K562 (cell line): Measurements from ENCODE around the gene CPSF4L. TPM values are rescaled to one million over a fixed set of nuclear protein-coding genes. Genes with fewer than 3 reads are reported as not detected.

Experiments used
- ATAC-seq: fragments of 200-7000 bp; cut with Tn5 transposase; 3 replicates; pipeline ENCODE4 v1.9.1; 2020; ENCODE audit warnings: moderate library complexity
- BruUV-seq: library from RNA; stranded (reverse); fragments of 400-500 nt; replicated peaks from 2 replicates; lab custom pipeline; 2021; lab: Mats Ljungman, UMichigan
- CTCF ChIA-PET: fragments of 300-600 bp; formaldehyde crosslinking; extraction: SDS; loops from one replicate; lab custom pipeline; 2021; ENCODE audit warnings: low intra/inter-chr PET ratio; lab: Yijun Ruan, JAX
- POLR2A ChIA-PET: fragments of 300-600, 350-650 bp; sonication (Branson Sonifier 250); formaldehyde crosslinking; extraction: SDS; loops from one replicate; lab custom pipeline; 2021; ENCODE audit warnings: antibody characterized with exemption, inconsistent platforms; lab: Yijun Ruan, JAX
- DNase-seq, 4 experiments: peaks; one replicate each; pipeline versions ENCODE4 v3.0.0 to v3.0.0-alpha.2; 2011 to 2018; ENCODE audit warnings: low spot score in 3 of 4, mixed read lengths in 3 of 4; ENCODE audit errors: extremely low read depth in 1 of 4
- FAIRE-seq: peaks from 2 replicates; lab custom pipeline; 2011; peaks lifted over from hg19 to GRCh38; lab: Jason Lieb, UNC
- H2AFZ ChIP-seq: 2 replicates; pipeline ENCODE4 v1.6.0; 2011; ENCODE audit warnings: low read depth, low read length, control low read depth, inconsistent platforms
- H3K27ac ChIP-seq: fragments of 200-600 bp; 3 replicates; pipeline ENCODE4 v1.8.0; 2011; ENCODE audit warnings: low read depth, mild to moderate bottlenecking, control low read depth, inconsistent platforms, low read length, moderate library complexity, mixed read lengths; ENCODE audit errors: extremely low read depth
- H3K27me3 ChIP-seq, 2 experiments: fragments of 300-600 bp in 1 of 2; 2 replicates in 1 of 2; 3 replicates in 1 of 2; pipeline versions ENCODE4 v1.6.0 to v1.8.0; 2011; ENCODE audit warnings: inconsistent platforms in 2 of 2, low read length in 2 of 2, mild to moderate bottlenecking in 1 of 2, mixed read lengths in 1 of 2, moderate library complexity in 1 of 2; ENCODE audit not compliant: control insufficient read depth in 2 of 2, insufficient read depth in 2 of 2
- H3K36me3 ChIP-seq: fragments of 300-600 bp; 3 replicates; pipeline ENCODE4 v1.8.0; 2011; ENCODE audit warnings: mild to moderate bottlenecking, low read length, inconsistent platforms; ENCODE audit not compliant: control insufficient read depth, insufficient read depth
- H3K4me1 ChIP-seq, 2 experiments: fragments of 200-600 bp in 1 of 2; replicated peaks in 1 of 2; 2 replicates in 1 of 2; 3 replicates in 1 of 2; pipeline versions ENCODE4 v1.5.1 to v1.8.0; 2011; ENCODE audit warnings: inconsistent platforms in 2 of 2, low read length in 2 of 2, mild to moderate bottlenecking in 1 of 2, mixed read lengths in 1 of 2, moderate library complexity in 1 of 2; ENCODE audit not compliant: control insufficient read depth in 2 of 2, insufficient read depth in 2 of 2
- H3K4me2 ChIP-seq: 2 replicates; pipeline ENCODE4 v1.6.1; 2011; ENCODE audit warnings: low read length, control low read depth, inconsistent platforms, mixed read lengths; ENCODE audit not compliant: insufficient read depth
- H3K4me3 ChIP-seq: fragments of 200-600 bp; sonication (generic), shearing (Covaris generic); 2 replicates; pipeline ENCODE4 v1.5.1; 2016; ENCODE audit warnings: control low read depth, inconsistent platforms
- H3K79me2 ChIP-seq: fragments of 200-600 bp; 3 replicates; pipeline ENCODE4 v1.8.0; 2011; ENCODE audit warnings: low read length, inconsistent platforms; ENCODE audit not compliant: control insufficient read depth, insufficient read depth
- H3K9ac ChIP-seq, 2 experiments: 2 replicates each; pipeline versions ENCODE4 v1.6.0 to v1.6.1; 2011; ENCODE audit warnings: low read depth in 2 of 2, low read length in 2 of 2, control low read depth in 1 of 2, inconsistent platforms in 1 of 2, mild to moderate bottlenecking in 1 of 2, mixed read lengths in 1 of 2; ENCODE audit not compliant: insufficient read depth in 1 of 2
- H3K9me1 ChIP-seq: one replicate; pipeline ENCODE4 v1.6.0; 2011; ENCODE audit warnings: inconsistent platforms, mild to moderate bottlenecking, low read length, moderate library complexity; ENCODE audit not compliant: control insufficient read depth, insufficient read depth
- H3K9me3 ChIP-seq: replicated peaks from 2 replicates; pipeline ENCODE4 v1.5.1; 2011; ENCODE audit warnings: low read depth, low read length, inconsistent platforms; ENCODE audit not compliant: control insufficient read depth, insufficient read depth
- H4K20me1 ChIP-seq: replicated peaks from 2 replicates; pipeline ENCODE4 v1.6.1; 2011; ENCODE audit warnings: low read length, inconsistent platforms, mixed read lengths; ENCODE audit not compliant: control insufficient read depth, insufficient read depth
- KLF13 ChIP-seq: fragments of 450-650 bp; IDR thresholded peaks from 2 replicates; pipeline ENCODE4 v1.6.1; 2016; ENCODE audit warnings: missing genetic modification characterization, low read depth, mild to moderate bottlenecking, missing compliant biosample characterization, moderate library complexity, borderline replicate concordance
- MLLT1 ChIP-seq, 2 experiments: fragments of 450-650 bp; IDR thresholded peaks; 2 replicates each; pipeline ENCODE4 v1.6.1; 2016
- RNF2 ChIP-seq: sonication (generic); IDR thresholded peaks from 2 replicates; pipeline ENCODE4 v1.6.1; 2016
- ZNF280B ChIP-seq: fragments of 250-450 bp; sonication (Bioruptor Pico); IDR thresholded peaks from 2 replicates; pipeline ENCODE4 v1.5.1; 2021; ENCODE audit warnings: mild to moderate bottlenecking
- WGBS: fragments of 100-300 bp; shearing (Covaris generic); methylation state at CpG from one replicate; pipeline ENCODE4 v1.1.6; 2016; ENCODE audit warnings: low coverage, mixed read lengths; ENCODE audit not compliant: insufficient coverage; ENCODE audit errors: missing lambda C conversion rate; 5-methylcytosine and 5-hydroxymethylcytosine counted together
- in situ Hi-C: fragments of 300-500 bp; cut with MboI; formaldehyde crosslinking; loops from 4 replicates; pipeline ENCODE4 v1.15.0; 2018; ENCODE audit warnings: inconsistent platforms, mixed read lengths
- intact Hi-C: fragments of 100-400 bp; cut with micrococcal nuclease; formaldehyde crosslinking; loops from 2 replicates; pipeline ENCODE4 v1.14.2; 2022
- polyA plus RNA-seq, 8 experiments: library from polyadenylated mRNA; depleted of rRNA in 4 of 8; stranded (reverse) in 5 of 8; unstranded in 3 of 8; fragments of >200 nt; fragmentation: Nextera tagmentation in 2 of 8; fragmentation: Illumina TruSeq in 1 of 8; extraction: Ambion mirVana in 2 of 8; extraction: Trizol in 1 of 8; gene quantifications; 2 replicates each; pipeline versions ENCODE4 v1.2.1 to v1.2.3, GENCODE V29; 2011 to 2014; ENCODE audit warnings: inconsistent platforms in 1 of 8, missing spikeins in 1 of 8
- total RNA-seq, 7 experiments: library from RNA; depleted of rRNA in 6 of 7; stranded (reverse); fragments of >200 nt in 6 of 7; fragmentation: Illumina TruSeq in 2 of 7; extraction: Trizol in 2 of 7; gene quantifications; 2 replicates each; pipeline versions ENCODE4 v1.2.1 to v1.2.3, GENCODE V29; 2011 to 2021; ENCODE audit warnings: low replicate concordance in 1 of 7

CPSF4L gene
- total and polyA plus RNA-seq, 9 of the 15 experiments (the other 6 are each of a cell fraction or from before 2014, with no cell fraction given), result not detected

- ChIA-PET POLR2A (no interaction called here), CTCF (no interaction called here)
- Histone ChIP-seq H3K4me3 (no peak overlapping the region), H3K9ac (no peak overlapping the region), H3K9me3 (no peaks in the 10 kb centered on the region), H3K4me1 (no peaks in the 10 kb centered on the region), H3K36me3 (peaks cover 14% of the 10 kb centered on the region; the same call in 2 of the 3 replicates), H3K27ac (no peak overlapping the region), H3K4me2 (no peak overlapping the region), H3K9me1 (no peaks in the 10 kb centered on the region), H2AFZ (no peak overlapping the region), H4K20me1 (0 out of 2 replicates have a peak, but pooled peaks cover 3% of the 10 kb centered on the region), H3K27me3 (peaks cover 4 to 9% of the 10 kb centered on the region in 2 experiments; a peak in 4 of 5 replicates), H3K79me2 (no peaks in the 10 kb centered on the region)
- no peak for ATAC-seq
- WGBS, result 7% methylated on average over 8 of the region's 8 CpGs
- TF ChIP-seq MLLT1 (IDR thresholded peaks at IDR 0.05), result no peak
- no peak for TF ChIP-seq KLF13 (tag)
- no peak for TF ChIP-seq RNF2
- no peak for TF ChIP-seq ZNF280B
- no TSS peak for BruUV-seq
- FAIRE-seq, result no peak
- in situ Hi-C loops, result loop anchor here (5.0 kb wide), 1 partner anchor 530 kb away; no protein-coding TSS in a partner anchor
- DNase-seq, result no peak
- intact Hi-C loops, result loop anchor here (5.0 kb wide), 1 partner anchor 60 kb away; the partner anchor contains the start of gene COG1
Measured at GRCh38 chr17:73251871-73252270, 9.8 kb downstream of the CPSF4L start.
